HL-60 (cell line): ENCODE data around the gene RGS14.

ENCODE experiments used
- DNase-seq, 2 experiments: peaks; one replicate each; pipeline ENCODE4 v3.0.0-alpha.2; 2010 to 2020; ENCODE audit warnings: low read depth in 1 of 2, low spot score in 1 of 2
- H3K27ac ChIP-seq: fragments of 250-450 bp; sonication (Bioruptor Pico); replicated peaks from 2 replicates; pipeline ENCODE4 v1.5.1; 2020; ENCODE audit warnings: mild to moderate bottlenecking, moderate library complexity
- H3K27me3 ChIP-seq: fragments of 250-450 bp; sonication (Bioruptor Pico); 2 replicates; pipeline ENCODE4 v1.5.1; 2021; ENCODE audit warnings: mild to moderate bottlenecking, moderate library complexity; ENCODE audit not compliant: insufficient read depth, poor library complexity, severe bottlenecking
- H3K4me3 ChIP-seq: replicated peaks from 2 replicates; pipeline ENCODE4 v1.5.1; 2011; ENCODE audit warnings: mild to moderate bottlenecking, control low read depth, low read length; ENCODE audit not compliant: insufficient read depth
- GABPA ChIP-seq: IDR thresholded peaks from 2 replicates; pipeline ENCODE4 v1.6.1; 2012; ENCODE audit warnings: low read depth
- POLR2AphosphoS5 ChIP-seq: IDR thresholded peaks from 2 replicates; pipeline ENCODE4 v1.6.1; 2012; ENCODE audit warnings: low read depth
- REST ChIP-seq: IDR thresholded peaks from 2 replicates; pipeline ENCODE4 v1.6.1; 2012; ENCODE audit warnings: low read depth; ENCODE audit not compliant: insufficient replicate concordance
- SPI1 ChIP-seq: IDR thresholded peaks from 2 replicates; pipeline ENCODE4 v1.6.1; 2012; ENCODE audit warnings: low read depth, mild to moderate bottlenecking, borderline replicate concordance
- TF ChIP-seq, protein P1 (sequence below): IDR thresholded peaks from one replicate; pipeline ENCODE4 v1.5.1; 2011; ENCODE audit warnings: low read length, control low read depth, inconsistent platforms; ENCODE audit not compliant: insufficient read depth

The RGS14 gene

DNA sequence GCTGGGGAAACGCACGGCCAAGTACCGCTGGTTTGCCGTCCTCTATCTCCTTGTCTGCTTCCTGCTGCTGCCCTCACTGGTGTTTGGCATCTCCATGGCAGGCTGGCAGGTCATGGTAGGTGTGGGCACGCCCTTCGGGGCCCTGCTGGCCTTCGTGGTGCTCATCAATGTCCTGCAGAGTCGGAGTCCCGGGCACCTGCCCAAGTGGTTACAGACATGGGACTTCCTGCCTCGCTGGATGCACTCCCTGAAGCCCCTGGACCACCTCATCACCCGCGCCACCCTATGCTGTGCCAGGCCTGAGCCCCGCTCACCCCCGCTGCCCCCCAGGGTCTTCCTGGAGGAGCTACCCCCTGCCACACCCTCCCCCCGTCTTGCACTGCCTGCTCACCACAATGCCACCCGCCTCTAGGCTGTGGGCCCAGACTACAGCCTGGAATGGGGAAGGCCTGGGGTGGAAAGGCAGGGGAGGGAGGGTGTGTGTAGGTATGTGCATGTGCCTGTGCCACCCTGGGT, 40.2 kb downstream of the RGS14 start:
- Histone ChIP-seq H3K4me3 (no peak overlapping the region), H3K27me3 (no peaks in the 10 kb centered on the region), H3K27ac (no peak overlapping the region)
- DNase-seq = no peak
- TF ChIP-seq SPI1 (no peak), REST (no peak), GABPA (no peak), POLR2AphosphoS5 (no peak)
- TF ChIP-seq, protein P1, sequence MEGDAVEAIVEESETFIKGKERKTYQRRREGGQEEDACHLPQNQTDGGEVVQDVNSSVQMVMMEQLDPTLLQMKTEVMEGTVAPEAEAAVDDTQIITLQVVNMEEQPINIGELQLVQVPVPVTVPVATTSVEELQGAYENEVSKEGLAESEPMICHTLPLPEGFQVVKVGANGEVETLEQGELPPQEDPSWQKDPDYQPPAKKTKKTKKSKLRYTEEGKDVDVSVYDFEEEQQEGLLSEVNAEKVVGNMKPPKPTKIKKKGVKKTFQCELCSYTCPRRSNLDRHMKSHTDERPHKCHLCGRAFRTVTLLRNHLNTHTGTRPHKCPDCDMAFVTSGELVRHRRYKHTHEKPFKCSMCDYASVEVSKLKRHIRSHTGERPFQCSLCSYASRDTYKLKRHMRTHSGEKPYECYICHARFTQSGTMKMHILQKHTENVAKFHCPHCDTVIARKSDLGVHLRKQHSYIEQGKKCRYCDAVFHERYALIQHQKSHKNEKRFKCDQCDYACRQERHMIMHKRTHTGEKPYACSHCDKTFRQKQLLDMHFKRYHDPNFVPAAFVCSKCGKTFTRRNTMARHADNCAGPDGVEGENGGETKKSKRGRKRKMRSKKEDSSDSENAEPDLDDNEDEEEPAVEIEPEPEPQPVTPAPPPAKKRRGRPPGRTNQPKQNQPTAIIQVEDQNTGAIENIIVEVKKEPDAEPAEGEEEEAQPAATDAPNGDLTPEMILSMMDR = no peak

GRCh38 chr5:177399997-177400868, 42.5 kb downstream of the RGS14 start, which contains the start of gene PFN3:
PFN3 (minus strand) TSS chr5:177400661; CDS start chr5:177400576, 85 bp downstream.
- H3K27me3 ChIP-seq = no peaks in the 10 kb centered on the region
- TF ChIP-seq, protein P1 = no peak
- TF ChIP-seq POLR2AphosphoS5 = no peak
- TF ChIP-seq SPI1 = no peak
- TF ChIP-seq REST = no peak
- no peak for TF ChIP-seq GABPA
- no peak within 1 kb of the TSS for H3K27ac ChIP-seq
- H3K4me3 ChIP-seq = no peak within 1 kb of the TSS
- DNase-seq = no peak

GRCh38 chr5:177402271-177403043, 44.7 kb downstream of the RGS14 start:
- peak overlapping the region; percentile 50 for H3K4me3 ChIP-seq
- TF ChIP-seq, protein P1 = peak; percentile 7
- TF ChIP-seq POLR2AphosphoS5 (no peak), SPI1 (no peak), GABPA (no peak), REST (no peak)
- no peaks in the 10 kb centered on the region for H3K27me3 ChIP-seq

More at GRCh38 chr5:177402271-177403043, 44.7 kb downstream of the RGS14 start:
- no peak overlapping the region for H3K27ac ChIP-seq
- peak in 1 of 2 experiments; percentile 58 for DNase-seq
